ENCODE results near the gene HOXA3.
A peak's percentile ranks its signal among the peaks of the same experiment; 100 is the strongest.

DNA sequence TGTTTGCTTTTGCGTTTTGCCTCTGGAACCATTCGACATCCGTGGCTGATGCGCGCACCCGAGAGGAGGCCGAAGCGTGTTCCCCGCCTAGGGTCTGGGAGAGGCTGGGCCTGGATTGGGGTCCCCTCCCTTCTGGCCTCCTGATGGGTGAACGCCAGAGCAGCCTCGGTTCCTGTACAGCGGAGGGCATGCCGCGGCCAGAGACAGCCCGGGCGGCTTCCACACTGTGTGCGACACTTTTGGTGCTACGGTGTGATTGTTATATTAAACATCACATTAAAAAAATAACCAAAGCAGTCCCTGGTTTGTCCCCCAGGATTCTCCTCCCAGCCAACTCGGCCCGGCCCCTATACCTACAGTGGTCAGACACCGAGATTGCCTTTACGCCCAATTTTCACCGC is 7.8 kb upstream of the HOXA3 start:
- TF ChIP-seq EZH2phosphoT487 (IDR thresholded peaks at IDR 0.05; ENCODE audit: low read length), result 0 out of 2 replicates have a peak, but pooled peaks have one; percentile 58
- TF ChIP-seq EZH2 (optimal IDR thresholded peaks at IDR 0.05; ENCODE audit: low read depth, low read length), result no peak
- TF ChIP-seq, protein P1, sequence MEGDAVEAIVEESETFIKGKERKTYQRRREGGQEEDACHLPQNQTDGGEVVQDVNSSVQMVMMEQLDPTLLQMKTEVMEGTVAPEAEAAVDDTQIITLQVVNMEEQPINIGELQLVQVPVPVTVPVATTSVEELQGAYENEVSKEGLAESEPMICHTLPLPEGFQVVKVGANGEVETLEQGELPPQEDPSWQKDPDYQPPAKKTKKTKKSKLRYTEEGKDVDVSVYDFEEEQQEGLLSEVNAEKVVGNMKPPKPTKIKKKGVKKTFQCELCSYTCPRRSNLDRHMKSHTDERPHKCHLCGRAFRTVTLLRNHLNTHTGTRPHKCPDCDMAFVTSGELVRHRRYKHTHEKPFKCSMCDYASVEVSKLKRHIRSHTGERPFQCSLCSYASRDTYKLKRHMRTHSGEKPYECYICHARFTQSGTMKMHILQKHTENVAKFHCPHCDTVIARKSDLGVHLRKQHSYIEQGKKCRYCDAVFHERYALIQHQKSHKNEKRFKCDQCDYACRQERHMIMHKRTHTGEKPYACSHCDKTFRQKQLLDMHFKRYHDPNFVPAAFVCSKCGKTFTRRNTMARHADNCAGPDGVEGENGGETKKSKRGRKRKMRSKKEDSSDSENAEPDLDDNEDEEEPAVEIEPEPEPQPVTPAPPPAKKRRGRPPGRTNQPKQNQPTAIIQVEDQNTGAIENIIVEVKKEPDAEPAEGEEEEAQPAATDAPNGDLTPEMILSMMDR (IDR thresholded peaks at IDR 0.05; ENCODE audit: low read length), result no peak

Measured in MM.1S (cell line).